Measurements from ENCODE around the gene LRCH4. TPM values are rescaled to one million over a fixed set of nuclear protein-coding genes. Genes with fewer than 3 reads are reported as not detected.

The LRCH4 gene
- total and polyA plus RNA-seq, 9 of the 15 experiments (the other 6 are each of a cell fraction or from before 2014, with no cell fraction given) = 0.06 to 63.3 (median 15.0) TPM

- no peak for TF ChIP-seq CREBBP (IDR thresholded peaks at IDR 0.05; ENCODE audit: low read depth, low read length)
- no peak for TF ChIP-seq DDX20 (tag; IDR thresholded peaks at IDR 0.05; ENCODE audit: low read depth)
- no peak for TF ChIP-seq HMG20A (CRISPR knock-in tag; conservative IDR thresholded peaks at IDR 0.05)
- TF ChIP-seq RAD21 (CRISPR knock-in tag; conservative IDR thresholded peaks at IDR 0.05 in 1 of 2, IDR thresholded peaks at IDR 0.05 in 1 of 2) = peak in 1 of 2 experiments; percentile 21; a peak in 1 of 4 replicates
- no peak for TF ChIP-seq JUND (IDR thresholded peaks at IDR 0.05; ENCODE audit: borderline replicate concordance, low read depth, low read length)
- TF ChIP-seq JUND (tag; IDR thresholded peaks at IDR 0.05; ENCODE audit: borderline replicate concordance, low read depth, low read length) = no peak; the same call in 2 of the 3 replicates
- 0 out of 2 replicates have a peak, but pooled peaks have one; percentile 45 for TF ChIP-seq ZNF766 (CRISPR knock-in tag; conservative IDR thresholded peaks at IDR 0.05)
- 0 out of 2 replicates have a peak, but pooled peaks have one; percentile 41 for TF ChIP-seq ZNF592 (IDR thresholded peaks at IDR 0.05)
- no peak for TF ChIP-seq ZFPM2 (CRISPR knock-in tag; IDR thresholded peaks at IDR 0.05)
- no peak for TF ChIP-seq SLC30A9 (CRISPR knock-in tag; IDR thresholded peaks at IDR 0.05)
- TF ChIP-seq MAFG (tag; conservative IDR thresholded peaks at IDR 0.05) = peak; percentile 82
- TF ChIP-seq, protein P1, sequence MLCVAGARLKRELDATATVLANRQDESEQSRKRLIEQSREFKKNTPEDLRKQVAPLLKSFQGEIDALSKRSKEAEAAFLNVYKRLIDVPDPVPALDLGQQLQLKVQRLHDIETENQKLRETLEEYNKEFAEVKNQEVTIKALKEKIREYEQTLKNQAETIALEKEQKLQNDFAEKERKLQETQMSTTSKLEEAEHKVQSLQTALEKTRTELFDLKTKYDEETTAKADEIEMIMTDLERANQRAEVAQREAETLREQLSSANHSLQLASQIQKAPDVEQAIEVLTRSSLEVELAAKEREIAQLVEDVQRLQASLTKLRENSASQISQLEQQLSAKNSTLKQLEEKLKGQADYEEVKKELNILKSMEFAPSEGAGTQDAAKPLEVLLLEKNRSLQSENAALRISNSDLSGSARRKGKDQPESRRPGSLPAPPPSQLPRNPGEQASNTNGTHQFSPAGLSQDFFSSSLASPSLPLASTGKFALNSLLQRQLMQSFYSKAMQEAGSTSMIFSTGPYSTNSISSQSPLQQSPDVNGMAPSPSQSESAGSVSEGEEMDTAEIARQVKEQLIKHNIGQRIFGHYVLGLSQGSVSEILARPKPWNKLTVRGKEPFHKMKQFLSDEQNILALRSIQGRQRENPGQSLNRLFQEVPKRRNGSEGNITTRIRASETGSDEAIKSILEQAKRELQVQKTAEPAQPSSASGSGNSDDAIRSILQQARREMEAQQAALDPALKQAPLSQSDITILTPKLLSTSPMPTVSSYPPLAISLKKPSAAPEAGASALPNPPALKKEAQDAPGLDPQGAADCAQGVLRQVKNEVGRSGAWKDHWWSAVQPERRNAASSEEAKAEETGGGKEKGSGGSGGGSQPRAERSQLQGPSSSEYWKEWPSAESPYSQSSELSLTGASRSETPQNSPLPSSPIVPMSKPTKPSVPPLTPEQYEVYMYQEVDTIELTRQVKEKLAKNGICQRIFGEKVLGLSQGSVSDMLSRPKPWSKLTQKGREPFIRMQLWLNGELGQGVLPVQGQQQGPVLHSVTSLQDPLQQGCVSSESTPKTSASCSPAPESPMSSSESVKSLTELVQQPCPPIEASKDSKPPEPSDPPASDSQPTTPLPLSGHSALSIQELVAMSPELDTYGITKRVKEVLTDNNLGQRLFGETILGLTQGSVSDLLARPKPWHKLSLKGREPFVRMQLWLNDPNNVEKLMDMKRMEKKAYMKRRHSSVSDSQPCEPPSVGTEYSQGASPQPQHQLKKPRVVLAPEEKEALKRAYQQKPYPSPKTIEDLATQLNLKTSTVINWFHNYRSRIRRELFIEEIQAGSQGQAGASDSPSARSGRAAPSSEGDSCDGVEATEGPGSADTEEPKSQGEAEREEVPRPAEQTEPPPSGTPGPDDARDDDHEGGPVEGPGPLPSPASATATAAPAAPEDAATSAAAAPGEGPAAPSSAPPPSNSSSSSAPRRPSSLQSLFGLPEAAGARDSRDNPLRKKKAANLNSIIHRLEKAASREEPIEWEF (CRISPR knock-in tag; IDR thresholded peaks at IDR 0.05) = peak; percentile 57; the same call in 1 of the 2 replicates
- TF ChIP-seq ZNF316 (IDR thresholded peaks at IDR 0.05) = peak; percentile 28; the same call in 1 of the 2 replicates
- TF ChIP-seq, protein P2, sequence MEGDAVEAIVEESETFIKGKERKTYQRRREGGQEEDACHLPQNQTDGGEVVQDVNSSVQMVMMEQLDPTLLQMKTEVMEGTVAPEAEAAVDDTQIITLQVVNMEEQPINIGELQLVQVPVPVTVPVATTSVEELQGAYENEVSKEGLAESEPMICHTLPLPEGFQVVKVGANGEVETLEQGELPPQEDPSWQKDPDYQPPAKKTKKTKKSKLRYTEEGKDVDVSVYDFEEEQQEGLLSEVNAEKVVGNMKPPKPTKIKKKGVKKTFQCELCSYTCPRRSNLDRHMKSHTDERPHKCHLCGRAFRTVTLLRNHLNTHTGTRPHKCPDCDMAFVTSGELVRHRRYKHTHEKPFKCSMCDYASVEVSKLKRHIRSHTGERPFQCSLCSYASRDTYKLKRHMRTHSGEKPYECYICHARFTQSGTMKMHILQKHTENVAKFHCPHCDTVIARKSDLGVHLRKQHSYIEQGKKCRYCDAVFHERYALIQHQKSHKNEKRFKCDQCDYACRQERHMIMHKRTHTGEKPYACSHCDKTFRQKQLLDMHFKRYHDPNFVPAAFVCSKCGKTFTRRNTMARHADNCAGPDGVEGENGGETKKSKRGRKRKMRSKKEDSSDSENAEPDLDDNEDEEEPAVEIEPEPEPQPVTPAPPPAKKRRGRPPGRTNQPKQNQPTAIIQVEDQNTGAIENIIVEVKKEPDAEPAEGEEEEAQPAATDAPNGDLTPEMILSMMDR (IDR thresholded peaks at IDR 0.05 in 2 of 3, conservative IDR thresholded peaks at IDR 0.05 in 1 of 3; ENCODE audit: insufficient read depth in 2 of 3, low read depth in 1 of 3, low read length in 3 of 3) = no peak
- TF ChIP-seq MCM5 (IDR thresholded peaks at IDR 0.05; ENCODE audit: low read depth) = no peak
- TF ChIP-seq COPS2 (conservative IDR thresholded peaks at IDR 0.05) = no peak
- 0 out of 2 replicates have a peak, but pooled peaks have one; percentile 24 for TF ChIP-seq ZNF41 (CRISPR knock-in tag; conservative IDR thresholded peaks at IDR 0.05)
- TF ChIP-seq ZNF253 (CRISPR knock-in tag; conservative IDR thresholded peaks at IDR 0.05) = no peak
Observed at GRCh38 chr7:100556541-100556940, 29.4 kb downstream of the LRCH4 start (continued).

Measured in K562 (cell line).